IgD-negative memory B cell (primary cell): ENCODE data around the gene DAB1. TPM values are rescaled to one million over a fixed set of nuclear protein-coding genes. Genes with fewer than 3 reads are reported as not detected.

Experiments
- H3K27ac Mint-ChIP-seq, 3 donors: one replicate each; pipeline ENCODE4 v1.8.0; 2020 to 2022; ENCODE audit warnings: mild to moderate bottlenecking in 3 of 3, mixed read lengths in 3 of 3, moderate library complexity in 1 of 3
- H3K27me3 Mint-ChIP-seq: one replicate; pipeline ENCODE4 v1.8.0; 2021; ENCODE audit warnings: mixed read lengths
- H3K36me3 Mint-ChIP-seq: one replicate; pipeline ENCODE4 v1.8.0; 2020; ENCODE audit warnings: mild to moderate bottlenecking, mixed read lengths
- H3K4me1 Mint-ChIP-seq, 3 donors: one replicate each; pipeline ENCODE4 v1.8.0; 2020 to 2022; ENCODE audit warnings: mixed read lengths in 3 of 3, mild to moderate bottlenecking in 1 of 3
- H3K4me3 Mint-ChIP-seq, 4 donors: one replicate each; pipeline ENCODE4 v1.8.0; 2020 to 2022; ENCODE audit warnings: mild to moderate bottlenecking in 4 of 4, mixed read lengths in 4 of 4, moderate library complexity in 3 of 4
- H3K9me3 Mint-ChIP-seq, 3 donors: one replicate each; pipeline ENCODE4 v1.8.0; 2020 to 2021; ENCODE audit warnings: mixed read lengths in 3 of 3, mild to moderate bottlenecking in 1 of 3
- polyA plus RNA-seq: library from polyadenylated mRNA; unstranded; fragments of 300-500 nt; fragmentation: Illumina TruSeq; gene quantifications from one replicate; pipeline ENCODE4 v1.2.3, GENCODE V29; 2021

The DAB1 gene
- polyA plus RNA-seq, 1 donor from 2014 or later: 0.08 TPM

- H3K36me3 Mint-ChIP-seq: no peaks in the 10 kb centered on the region
- H3K4me3 Mint-ChIP-seq: no peak overlapping the region
- no peaks in the 10 kb centered on the region for H3K4me1 Mint-ChIP-seq
- H3K9me3 Mint-ChIP-seq: peaks cover 0 to 4% (median 2%) of the 10 kb centered on the region in 3 donors
- no peak overlapping the region for H3K27ac Mint-ChIP-seq
- H3K27me3 Mint-ChIP-seq: peaks cover 1% of the 10 kb centered on the region
Observed at GRCh38 chr1:57033222-57034001, 390.4 kb downstream of the DAB1 start.

DNA sequence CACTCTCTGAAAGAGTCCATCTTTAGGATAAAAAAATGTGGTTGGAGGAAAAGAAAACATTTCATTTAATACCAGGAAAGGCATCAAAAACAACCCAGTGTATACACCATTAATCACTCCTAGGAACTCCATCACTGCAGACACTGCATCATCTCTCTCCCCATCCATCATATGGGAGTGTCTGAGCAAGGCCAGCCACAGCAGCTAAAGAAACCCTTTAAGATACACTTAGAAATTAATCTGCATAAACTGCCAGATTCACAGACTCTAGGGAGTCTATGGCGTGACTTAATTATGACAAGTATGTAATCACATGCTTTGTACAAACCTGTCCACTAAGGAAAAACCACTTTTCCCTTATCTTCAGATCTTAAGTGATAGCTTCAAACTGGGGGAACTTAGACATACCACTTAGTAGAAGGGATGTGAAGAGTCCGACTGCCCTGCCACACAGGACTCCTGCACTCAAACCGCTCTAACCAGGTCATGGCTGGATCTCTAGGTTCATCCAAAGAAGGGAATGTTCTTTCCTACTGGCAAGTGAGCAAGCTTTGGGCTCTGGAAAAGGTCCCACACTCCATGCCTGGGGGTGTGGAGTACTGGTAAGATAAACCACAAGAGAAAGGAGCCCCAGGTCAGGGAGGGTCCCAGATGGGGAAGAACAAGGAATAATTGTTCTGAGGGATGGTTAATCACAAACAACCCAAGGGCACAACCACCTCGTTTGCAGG, 397.1 kb downstream of the DAB1 start:
- peaks cover 2% of the 10 kb centered on the region for H3K36me3 Mint-ChIP-seq
- peaks cover 0 to 4% (median 0%) of the 10 kb centered on the region in 3 donors for H3K9me3 Mint-ChIP-seq
- no peak overlapping the region for H3K4me3 Mint-ChIP-seq
- no peaks in the 10 kb centered on the region for H3K4me1 Mint-ChIP-seq
- no peak overlapping the region for H3K27ac Mint-ChIP-seq
- H3K27me3 Mint-ChIP-seq: peaks cover 5% of the 10 kb centered on the region

DNA sequence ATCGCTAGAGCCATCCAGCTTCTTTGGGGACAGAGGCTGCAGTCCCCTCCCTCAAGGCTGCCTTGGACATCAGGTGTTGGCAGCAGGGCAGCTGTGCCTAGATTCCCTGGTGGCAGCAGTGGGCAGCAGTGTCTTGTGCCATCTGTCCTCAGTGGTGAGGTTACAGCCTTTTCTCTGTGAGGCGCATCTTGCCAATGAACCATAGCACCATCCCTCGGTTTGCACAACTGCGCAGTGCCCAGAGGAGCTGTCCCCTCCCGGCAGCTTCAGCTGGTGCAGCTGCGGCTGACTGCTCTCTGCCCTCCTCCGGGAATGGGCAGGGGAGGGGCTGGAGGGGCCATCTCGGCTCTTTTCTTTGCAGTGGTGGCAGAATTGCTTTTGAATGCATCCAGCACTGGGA, 399.0 kb downstream of the DAB1 start:
- H3K36me3 Mint-ChIP-seq: peaks cover 4% of the 10 kb centered on the region
- H3K4me1 Mint-ChIP-seq: no peaks in the 10 kb centered on the region
- H3K4me3 Mint-ChIP-seq: no peak overlapping the region
- H3K27me3 Mint-ChIP-seq: peaks cover 3% of the 10 kb centered on the region
- H3K9me3 Mint-ChIP-seq: peaks cover 0 to 4% (median 0%) of the 10 kb centered on the region in 3 donors
- no peak overlapping the region for H3K27ac Mint-ChIP-seq

DNA sequence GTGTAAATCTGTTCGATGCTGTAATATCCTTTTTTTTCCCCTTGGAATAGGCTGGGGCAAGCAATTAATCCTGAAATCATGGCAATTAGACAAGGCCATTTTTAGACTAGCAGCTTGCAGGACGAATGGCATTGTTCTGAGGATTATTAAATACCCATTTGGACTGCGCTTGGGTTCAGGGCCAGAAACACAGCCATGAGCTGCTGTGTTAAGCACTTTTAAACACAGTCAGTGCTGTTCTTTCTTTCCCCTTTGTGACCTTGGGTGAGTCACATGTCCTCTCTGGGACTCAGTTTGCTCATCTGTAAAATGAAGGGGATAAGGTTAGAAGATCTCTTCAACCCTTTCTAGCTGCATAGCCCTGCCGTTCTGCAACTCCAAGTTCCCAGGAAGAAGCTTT, 399.4 kb downstream of the DAB1 start:
- Mint-ChIP-seq H3K4me1 (no peaks in the 10 kb centered on the region), H3K9me3 (peaks cover 0 to 2% (median 0%) of the 10 kb centered on the region in 3 donors), H3K4me3 (no peak overlapping the region), H3K27ac (no peak overlapping the region), H3K36me3 (peaks cover 5% of the 10 kb centered on the region), H3K27me3 (peaks cover 3% of the 10 kb centered on the region)

- Mint-ChIP-seq H3K4me3 (no peak overlapping the region), H3K4me1 (no peaks in the 10 kb centered on the region), H3K9me3 (peaks cover 0 to 2% (median 0%) of the 10 kb centered on the region in 3 donors), H3K27me3 (peaks cover 2% of the 10 kb centered on the region), H3K27ac (no peak overlapping the region), H3K36me3 (peaks cover 5% of the 10 kb centered on the region)
Observed at GRCh38 chr1:57020216-57020615, 403.6 kb downstream of the DAB1 start.

DNA sequence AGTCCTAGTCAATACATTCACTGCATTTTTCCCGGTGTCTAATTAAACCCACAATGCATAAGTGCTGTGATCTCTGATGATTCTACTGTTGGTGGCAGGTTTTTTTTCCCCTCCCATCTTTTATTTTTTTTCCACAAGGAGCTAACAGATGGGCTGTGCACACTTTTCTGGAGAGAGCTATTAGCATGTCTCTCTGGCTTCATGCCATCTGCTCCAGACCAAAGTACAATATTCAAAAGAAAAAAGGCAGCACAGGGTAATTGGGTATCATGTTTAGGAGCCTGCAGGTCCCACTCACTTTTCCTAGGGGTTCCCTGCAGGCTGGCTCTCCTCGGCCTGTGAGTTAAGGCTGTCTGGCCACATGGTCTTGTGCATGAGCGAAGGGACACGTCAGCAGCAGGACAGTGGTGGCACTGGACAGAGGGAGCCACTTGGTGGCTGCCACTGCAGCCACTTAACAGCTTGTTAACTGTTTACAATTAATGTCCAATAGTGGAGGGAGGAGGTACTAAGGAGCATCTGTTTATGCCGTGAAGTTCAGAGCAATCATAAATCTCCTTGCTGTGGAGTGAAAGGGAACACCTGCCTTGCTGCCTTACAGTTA, 404.5 kb downstream of the DAB1 start:
- Mint-ChIP-seq H3K9me3 (peaks cover 0 to 2% (median 0%) of the 10 kb centered on the region in 3 donors), H3K4me3 (no peak overlapping the region), H3K4me1 (no peaks in the 10 kb centered on the region), H3K36me3 (peaks cover 5% of the 10 kb centered on the region), H3K27ac (no peak overlapping the region), H3K27me3 (peaks cover 2% of the 10 kb centered on the region)

- H3K27me3 Mint-ChIP-seq: peaks cover 1% of the 10 kb centered on the region
- H3K4me3 Mint-ChIP-seq: no peak overlapping the region
- no peaks in the 10 kb centered on the region for H3K4me1 Mint-ChIP-seq
- peaks cover 5% of the 10 kb centered on the region for H3K36me3 Mint-ChIP-seq
- H3K27ac Mint-ChIP-seq: no peak overlapping the region
- peaks cover 0 to 2% (median 0%) of the 10 kb centered on the region in 3 donors for H3K9me3 Mint-ChIP-seq
Observed at GRCh38 chr1:57018119-57018518, 405.7 kb downstream of the DAB1 start.

GRCh38 chr1:57017717-57018116, 406.1 kb downstream of the DAB1 start:
- Mint-ChIP-seq H3K27me3 (no peaks in the 10 kb centered on the region), H3K36me3 (peaks cover 5% of the 10 kb centered on the region), H3K9me3 (peaks cover 0 to 2% (median 0%) of the 10 kb centered on the region in 3 donors), H3K4me3 (no peak overlapping the region), H3K27ac (no peak overlapping the region), H3K4me1 (no peaks in the 10 kb centered on the region)

GRCh38 chr1:57017200-57017599, 406.7 kb downstream of the DAB1 start:
- H3K27ac Mint-ChIP-seq: no peak overlapping the region
- no peaks in the 10 kb centered on the region for H3K4me1 Mint-ChIP-seq
- H3K9me3 Mint-ChIP-seq: peaks cover 0 to 2% (median 0%) of the 10 kb centered on the region in 3 donors
- H3K36me3 Mint-ChIP-seq: peaks cover 5% of the 10 kb centered on the region
- H3K27me3 Mint-ChIP-seq: no peaks in the 10 kb centered on the region
- H3K4me3 Mint-ChIP-seq: no peak overlapping the region

- no peak overlapping the region for H3K4me3 Mint-ChIP-seq
- H3K27ac Mint-ChIP-seq: no peak overlapping the region
- peaks cover 0 to 2% (median 0%) of the 10 kb centered on the region in 3 donors for H3K9me3 Mint-ChIP-seq
- H3K36me3 Mint-ChIP-seq: peaks cover 2% of the 10 kb centered on the region
- H3K27me3 Mint-ChIP-seq: peaks cover 2% of the 10 kb centered on the region
- no peaks in the 10 kb centered on the region for H3K4me1 Mint-ChIP-seq
Observed at GRCh38 chr1:57015071-57015470, 408.8 kb downstream of the DAB1 start.

GRCh38 chr1:57013522-57013921, 410.3 kb downstream of the DAB1 start:
- no peak overlapping the region for H3K4me3 Mint-ChIP-seq
- H3K4me1 Mint-ChIP-seq: no peaks in the 10 kb centered on the region

DNA sequence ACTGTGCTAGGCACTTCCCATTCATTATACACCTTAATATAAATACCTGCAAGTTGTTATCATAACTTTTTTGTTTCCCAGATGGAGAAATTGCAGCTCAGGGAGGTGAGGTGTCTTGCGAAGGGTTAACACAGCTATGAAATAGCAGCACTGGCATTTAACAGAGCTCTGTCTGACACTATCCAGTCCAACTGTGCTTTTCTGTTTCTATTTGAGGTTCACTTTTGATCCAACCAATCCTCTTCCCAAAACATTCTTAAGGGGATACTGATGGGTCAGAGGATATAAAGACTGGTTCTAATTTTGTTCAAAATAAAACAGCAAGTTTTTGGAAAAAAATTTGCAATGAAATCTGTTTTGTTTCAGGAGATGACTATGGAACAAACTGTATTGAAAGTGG, 411.5 kb downstream of the DAB1 start:
- H3K9me3 Mint-ChIP-seq: no peaks in the 10 kb centered on the region
- H3K4me3 Mint-ChIP-seq: no peak overlapping the region
- no peaks in the 10 kb centered on the region for H3K4me1 Mint-ChIP-seq
- no peak overlapping the region for H3K27ac Mint-ChIP-seq
- peaks cover 9% of the 10 kb centered on the region for H3K27me3 Mint-ChIP-seq
- no peaks in the 10 kb centered on the region for H3K36me3 Mint-ChIP-seq

More at GRCh38 chr1:57013522-57013921, 410.3 kb downstream of the DAB1 start:
- Mint-ChIP-seq H3K36me3 (peaks cover 1% of the 10 kb centered on the region), H3K9me3 (no peaks in the 10 kb centered on the region), H3K27ac (no peak overlapping the region), H3K27me3 (peaks cover 2% of the 10 kb centered on the region)

GRCh38 chr1:57010511-57010910, 413.3 kb downstream of the DAB1 start:
- H3K9me3 Mint-ChIP-seq: no peaks in the 10 kb centered on the region
- H3K27me3 Mint-ChIP-seq: peaks cover 9% of the 10 kb centered on the region
- H3K4me1 Mint-ChIP-seq: no peaks in the 10 kb centered on the region
- no peaks in the 10 kb centered on the region for H3K36me3 Mint-ChIP-seq
- no peak overlapping the region for H3K27ac Mint-ChIP-seq
- H3K4me3 Mint-ChIP-seq: no peak overlapping the region

- H3K4me1 Mint-ChIP-seq: no peaks in the 10 kb centered on the region
- H3K9me3 Mint-ChIP-seq: no peaks in the 10 kb centered on the region
- H3K27ac Mint-ChIP-seq: no peak overlapping the region
- no peaks in the 10 kb centered on the region for H3K36me3 Mint-ChIP-seq
- peaks cover 9% of the 10 kb centered on the region for H3K27me3 Mint-ChIP-seq
- peak overlapping the region in 1 of 4 donors; percentile 67 for H3K4me3 Mint-ChIP-seq
Observed at GRCh38 chr1:57007948-57008347, 415.9 kb downstream of the DAB1 start.

- Mint-ChIP-seq H3K4me1 (no peaks in the 10 kb centered on the region), H3K4me3 (no peak overlapping the region), H3K9me3 (no peaks in the 10 kb centered on the region), H3K36me3 (no peaks in the 10 kb centered on the region), H3K27ac (no peak overlapping the region), H3K27me3 (peaks cover 9% of the 10 kb centered on the region)
Observed at GRCh38 chr1:57007472-57007871, 416.4 kb downstream of the DAB1 start.
